A549 treated with GW870086 at 1 μM for 4 hours (cell line): ENCODE results near the gene NHLRC3. TPM values are rescaled to one million over a fixed set of nuclear protein-coding genes. Genes with fewer than 3 reads are reported as not detected.

Experiments used
- total RNA-seq: library from RNA; stranded (reverse); fragments of 200-300 nt; extraction: Qiagen RNA extraction; gene quantifications from 5 replicates; pipeline ENCODE4 v1.2.3, GENCODE V29; 2022; ENCODE audit warnings: low read depth

NHLRC3 gene, protein sequence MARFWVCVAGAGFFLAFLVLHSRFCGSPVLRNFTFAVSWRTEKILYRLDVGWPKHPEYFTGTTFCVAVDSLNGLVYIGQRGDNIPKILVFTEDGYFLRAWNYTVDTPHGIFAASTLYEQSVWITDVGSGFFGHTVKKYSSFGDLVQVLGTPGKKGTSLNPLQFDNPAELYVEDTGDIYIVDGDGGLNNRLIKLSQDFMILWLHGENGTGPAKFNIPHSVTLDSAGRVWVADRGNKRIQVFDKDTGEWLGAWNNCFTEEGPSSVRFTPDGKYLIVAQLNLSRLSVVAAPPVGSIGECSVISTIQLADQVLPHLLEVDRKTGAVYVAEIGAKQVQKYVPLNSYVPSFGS
- 3.4 to 6.2 TPM (median 5.6 TPM) in 5 replicates for total RNA-seq

DNA sequence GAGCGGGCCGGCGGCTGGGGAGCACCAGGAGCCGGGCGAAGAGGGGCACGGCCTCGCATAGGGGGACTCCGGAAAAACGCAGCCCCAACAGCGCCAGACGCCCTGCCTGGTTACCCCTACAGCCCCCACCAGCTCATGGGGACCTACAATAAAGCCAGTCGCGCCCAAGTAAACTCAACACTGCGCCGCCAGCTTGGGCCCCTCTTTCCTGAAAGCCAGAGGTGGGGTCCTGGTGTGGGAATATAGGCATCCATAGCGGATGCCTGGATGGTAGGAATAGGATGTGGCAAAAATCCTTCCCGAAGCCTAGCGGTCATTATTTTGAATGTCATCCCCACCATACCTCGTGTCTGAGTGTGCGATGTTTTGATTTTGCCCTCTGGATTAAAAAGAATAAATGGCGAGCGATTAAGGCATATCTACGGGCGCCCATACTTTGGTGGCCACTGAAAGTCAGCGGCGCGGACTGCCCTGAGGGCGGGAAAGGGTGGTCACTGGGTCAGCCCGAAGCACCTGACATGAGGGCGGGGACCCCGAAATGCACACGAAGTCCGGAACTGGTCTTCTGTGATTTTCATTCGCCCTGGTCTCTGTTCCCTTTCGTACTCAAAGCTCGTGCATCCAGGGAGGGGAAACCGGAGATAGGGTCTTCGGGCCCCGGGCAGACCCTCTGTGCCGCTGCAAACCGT, at the start of gene NHLRC3, which contains the start of gene PROSER1:
NHLRC3 (plus strand) TSS at position 577 of the 689 bp plus-strand sequence. CDS start 184 bp downstream, outside the sequence.
PROSER1 (minus strand) TSS at position 210 of the 689 bp plus-strand sequence. CDS start 847 bp downstream, outside the sequence.

DNA sequence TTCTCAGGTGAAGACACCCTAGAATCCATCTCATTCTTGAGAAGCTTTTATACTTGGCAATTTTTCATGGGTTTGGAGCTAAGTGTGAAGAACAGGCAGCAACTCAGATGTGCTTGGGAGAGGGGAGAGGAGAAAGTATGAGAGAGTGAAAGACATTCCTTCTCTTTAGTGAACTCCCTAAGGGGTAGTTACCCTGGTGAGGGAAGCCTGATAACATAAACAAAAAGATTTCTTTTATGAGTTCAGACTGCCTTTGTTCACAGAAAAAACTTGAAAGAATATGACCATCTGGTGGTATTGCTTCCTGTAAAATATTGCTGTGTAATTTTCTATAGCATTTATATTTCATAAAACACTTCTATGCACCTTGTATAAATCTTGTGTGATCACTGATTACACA, 47.6 kb upstream of the NHLRC3 start, which contains the start of gene STOML3:
STOML3 (minus strand) TSS at position 139 of the 400 bp plus-strand sequence; CDS start at position 29, 110 bp downstream.

Other genes starting within 250 kb of the NHLRC3 start
- gene STOML3, start 47.6 kb upstream of the NHLRC3 start, total RNA-seq, result not detected in 5 replicates
- gene PROSER1, start 367 bp upstream of the NHLRC3 start, total RNA-seq, result 9.1 to 12.5 TPM (median 11.3 TPM) in 5 replicates